Endothelial cell of umbilical vein (primary cell): Measurements from ENCODE around the gene IL9.

ENCODE experiments used
- EZH2 ChIP-seq: IDR thresholded peaks from 2 replicates; pipeline ENCODE4 v1.6.1; 2012; ENCODE audit warnings: borderline replicate concordance, low read depth, mild to moderate bottlenecking, moderate library complexity, low read length, inconsistent platforms; ENCODE audit not compliant: severe bottlenecking
- POLR2A ChIP-seq: IDR thresholded peaks from 2 replicates; pipeline ENCODE4 v1.6.1; 2012; ENCODE audit warnings: low read depth, mild to moderate bottlenecking, control low read depth, low read length
- POLR2AphosphoS5 ChIP-seq: IDR thresholded peaks from 2 replicates; pipeline ENCODE4 v1.6.1; 2012; ENCODE audit warnings: low read depth, mild to moderate bottlenecking, control low read depth, low read length, moderate library complexity; ENCODE audit not compliant: insufficient read depth
- TF ChIP-seq, protein P1 (sequence below), 2 donors: IDR thresholded peaks; 1 replicate in 1 of 2; 2 replicates in 1 of 2; pipeline ENCODE4 v1.5.1; 2011; ENCODE audit warnings: low read length in 2 of 2, mild to moderate bottlenecking in 2 of 2, moderate library complexity in 2 of 2, control low read depth in 1 of 2, inconsistent platforms in 1 of 2, low read depth in 1 of 2; ENCODE audit not compliant: insufficient read depth in 1 of 2; ENCODE audit errors: extremely low read depth in 1 of 2
- TF ChIP-seq, protein P2 (sequence below): IDR thresholded peaks from 2 replicates; pipeline ENCODE4 v1.6.1; 2011; ENCODE audit not compliant: insufficient read depth, insufficient read length

DNA sequence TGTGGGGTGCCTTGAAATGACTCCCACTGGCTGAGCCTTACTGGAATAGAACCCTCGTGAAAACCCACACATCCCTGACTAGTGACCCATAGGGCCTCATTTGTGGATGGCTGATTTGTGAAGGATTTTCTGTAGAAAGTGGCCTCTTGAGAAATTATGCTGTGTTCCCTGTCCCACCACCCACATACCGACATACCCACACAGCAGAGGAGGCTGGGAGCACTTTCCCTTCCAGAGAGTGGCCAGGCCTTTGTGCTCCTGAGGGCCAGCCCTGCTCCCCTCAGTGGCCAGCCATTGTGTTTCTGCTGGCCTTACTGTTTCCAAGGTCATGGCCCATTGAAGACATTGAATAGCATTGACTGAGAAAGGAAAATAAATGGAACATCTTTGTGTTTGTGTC, 29.6 kb downstream of the IL9 start:
- TF ChIP-seq, protein P1, sequence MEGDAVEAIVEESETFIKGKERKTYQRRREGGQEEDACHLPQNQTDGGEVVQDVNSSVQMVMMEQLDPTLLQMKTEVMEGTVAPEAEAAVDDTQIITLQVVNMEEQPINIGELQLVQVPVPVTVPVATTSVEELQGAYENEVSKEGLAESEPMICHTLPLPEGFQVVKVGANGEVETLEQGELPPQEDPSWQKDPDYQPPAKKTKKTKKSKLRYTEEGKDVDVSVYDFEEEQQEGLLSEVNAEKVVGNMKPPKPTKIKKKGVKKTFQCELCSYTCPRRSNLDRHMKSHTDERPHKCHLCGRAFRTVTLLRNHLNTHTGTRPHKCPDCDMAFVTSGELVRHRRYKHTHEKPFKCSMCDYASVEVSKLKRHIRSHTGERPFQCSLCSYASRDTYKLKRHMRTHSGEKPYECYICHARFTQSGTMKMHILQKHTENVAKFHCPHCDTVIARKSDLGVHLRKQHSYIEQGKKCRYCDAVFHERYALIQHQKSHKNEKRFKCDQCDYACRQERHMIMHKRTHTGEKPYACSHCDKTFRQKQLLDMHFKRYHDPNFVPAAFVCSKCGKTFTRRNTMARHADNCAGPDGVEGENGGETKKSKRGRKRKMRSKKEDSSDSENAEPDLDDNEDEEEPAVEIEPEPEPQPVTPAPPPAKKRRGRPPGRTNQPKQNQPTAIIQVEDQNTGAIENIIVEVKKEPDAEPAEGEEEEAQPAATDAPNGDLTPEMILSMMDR (IDR thresholded peaks at IDR 0.05; ENCODE audit: extremely low read depth in 1 of 2, insufficient read depth in 1 of 2, low read depth in 1 of 2, low read length in 2 of 2), result no peak
- TF ChIP-seq POLR2AphosphoS5, result no peak
- TF ChIP-seq, protein P2, sequence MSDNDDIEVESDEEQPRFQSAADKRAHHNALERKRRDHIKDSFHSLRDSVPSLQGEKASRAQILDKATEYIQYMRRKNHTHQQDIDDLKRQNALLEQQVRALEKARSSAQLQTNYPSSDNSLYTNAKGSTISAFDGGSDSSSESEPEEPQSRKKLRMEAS, result no peak
- TF ChIP-seq EZH2, result no peak
- TF ChIP-seq POLR2A, result no peak
